GM11168 (cell line): ENCODE results near the gene FHIT.

Source experiments
- in situ Hi-C: fragments of 300-500 bp; cut with MboI; formaldehyde crosslinking; loops from one replicate; pipeline ENCODE4 v1.12.0; 2022; ENCODE audit warnings: low sequenced_read_pairs; ENCODE audit not compliant: unreplicated experiment

The FHIT gene

GRCh38 chr3:60887574-60887973 is 363.7 kb downstream of the FHIT start:
- in situ Hi-C loops, result no loop called here

GRCh38 chr3:60886518-60886917 is 364.7 kb downstream of the FHIT start:
- in situ Hi-C loops, result no loop called here

GRCh38 chr3:60884005-60884404 is 367.2 kb downstream of the FHIT start:
- in situ Hi-C loops, result no loop called here

GRCh38 chr3:60877188-60877587 is 374.1 kb downstream of the FHIT start:
- in situ Hi-C loops, result no loop called here

DNA sequence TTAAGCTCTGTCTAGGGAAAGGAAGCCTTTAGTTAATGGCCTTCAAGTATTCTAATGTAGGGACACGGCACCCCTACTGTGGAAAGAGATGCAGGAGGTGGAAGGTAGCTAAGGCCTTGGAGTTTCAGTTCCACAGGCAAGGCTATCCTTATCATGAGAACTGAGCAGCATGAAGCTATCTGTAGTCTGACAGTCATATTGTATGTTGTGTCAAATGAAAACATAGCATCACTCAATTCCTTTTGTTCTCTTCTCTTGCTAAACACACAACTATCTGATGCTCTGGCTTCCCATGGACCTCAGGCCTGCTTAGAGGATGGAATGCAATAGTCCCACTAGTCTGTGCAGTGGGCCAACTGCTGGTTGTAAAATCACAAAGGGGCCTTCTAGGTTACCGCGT is 380.9 kb downstream of the FHIT start:
- in situ Hi-C loops, result no loop called here

DNA sequence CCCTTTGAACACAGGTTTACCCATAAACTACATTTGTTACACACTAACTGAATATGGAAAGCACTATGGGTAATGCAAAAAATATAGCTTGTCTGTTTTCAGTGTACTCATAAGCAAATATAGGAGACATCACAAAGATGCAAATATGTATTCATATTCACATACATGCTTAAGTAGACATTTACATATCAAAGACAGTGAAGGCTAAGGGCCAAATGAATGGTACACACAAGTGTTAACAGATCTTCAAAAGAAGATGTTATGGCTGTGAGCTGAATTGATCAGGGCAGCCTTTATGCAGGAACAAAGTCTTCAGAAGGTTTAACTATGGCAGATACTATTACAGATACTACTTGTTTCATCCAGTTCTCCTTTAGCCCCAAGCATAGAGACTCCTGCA is 384.1 kb downstream of the FHIT start:
- in situ Hi-C loops, result no loop called here

- in situ Hi-C loops, result no loop called here
Observed at GRCh38 chr3:60856257-60857046, 394.8 kb downstream of the FHIT start.

- in situ Hi-C loops, result no loop called here
Observed at GRCh38 chr3:60855250-60855649, 396.0 kb downstream of the FHIT start.

- in situ Hi-C loops, result no loop called here
Observed at GRCh38 chr3:60854791-60855190, 396.5 kb downstream of the FHIT start.

GRCh38 chr3:60847791-60848190 is 403.5 kb downstream of the FHIT start:
- in situ Hi-C loops, result no loop called here

- in situ Hi-C loops, result no loop called here
Observed at GRCh38 chr3:60844256-60844655, 407.0 kb downstream of the FHIT start.

DNA sequence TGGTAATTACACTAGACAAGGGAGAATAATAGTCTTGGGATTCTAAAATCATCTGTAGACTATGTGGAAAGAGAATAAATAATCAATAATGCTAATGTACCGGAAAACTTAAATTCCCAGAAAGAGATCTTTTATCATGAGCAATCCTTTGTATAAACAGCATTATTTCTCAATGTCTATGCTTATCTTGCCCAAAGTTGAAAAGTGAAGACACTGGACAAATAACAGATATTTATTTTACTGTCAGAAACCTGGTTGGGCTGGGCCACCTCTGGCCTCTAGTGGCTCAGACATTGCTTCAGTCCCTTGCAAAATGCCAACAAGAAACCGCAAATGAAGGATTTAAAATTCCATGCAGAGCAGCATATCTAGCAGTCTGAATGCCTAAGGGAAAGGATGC is 409.9 kb downstream of the FHIT start:
- in situ Hi-C loops, result no loop called here

GRCh38 chr3:60839246-60839645 is 412.0 kb downstream of the FHIT start:
- in situ Hi-C loops, result no loop called here

- in situ Hi-C loops, result no loop called here
Observed at GRCh38 chr3:60835796-60836195, 415.5 kb downstream of the FHIT start.

GRCh38 chr3:60829058-60829457 is 422.2 kb downstream of the FHIT start:
- in situ Hi-C loops, result no loop called here

GRCh38 chr3:60827666-60828065 is 423.6 kb downstream of the FHIT start:
- in situ Hi-C loops, result no loop called here

GRCh38 chr3:60826511-60826910 is 424.7 kb downstream of the FHIT start:
- in situ Hi-C loops, result no loop called here

DNA sequence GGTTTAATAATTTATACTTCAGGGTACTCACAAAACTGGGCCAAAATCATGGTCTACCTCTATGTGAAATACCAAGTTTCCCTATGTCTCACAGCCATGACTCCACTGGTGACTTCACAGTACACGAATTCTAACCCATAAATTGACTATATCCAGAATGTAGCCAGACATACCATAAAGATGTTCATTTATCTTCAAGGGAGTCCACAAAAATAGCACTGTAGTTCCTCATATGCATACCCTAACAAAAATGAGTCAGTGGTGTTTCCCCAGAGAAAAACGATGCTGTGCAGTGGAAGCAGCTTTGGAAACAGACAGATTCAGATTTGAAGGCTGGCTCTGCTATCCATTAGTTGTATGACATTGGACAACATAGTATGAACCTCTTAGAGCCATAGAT is 438.8 kb downstream of the FHIT start:
- in situ Hi-C loops, result no loop called here

DNA sequence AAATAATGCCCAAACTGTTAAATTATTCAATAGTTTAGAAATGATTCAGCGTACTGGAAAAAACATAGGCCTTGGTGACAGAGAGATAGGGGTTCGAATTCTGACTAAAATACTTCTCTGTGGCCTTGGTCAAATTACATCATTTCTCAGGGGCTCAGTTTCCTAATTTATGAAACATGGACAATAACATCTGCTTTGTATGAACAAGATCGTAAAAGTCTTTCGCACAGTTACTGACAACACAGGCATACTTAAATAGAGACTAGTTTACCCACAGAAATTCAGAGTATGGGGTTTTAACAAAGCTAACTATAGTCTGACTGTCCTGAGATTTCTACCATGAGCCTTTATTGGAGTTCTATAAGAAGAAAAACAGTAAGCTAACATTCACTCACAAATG is 440.4 kb downstream of the FHIT start:
- in situ Hi-C loops, result no loop called here

- in situ Hi-C loops, result no loop called here
Observed at GRCh38 chr3:60809857-60810610, 441.2 kb downstream of the FHIT start.

DNA sequence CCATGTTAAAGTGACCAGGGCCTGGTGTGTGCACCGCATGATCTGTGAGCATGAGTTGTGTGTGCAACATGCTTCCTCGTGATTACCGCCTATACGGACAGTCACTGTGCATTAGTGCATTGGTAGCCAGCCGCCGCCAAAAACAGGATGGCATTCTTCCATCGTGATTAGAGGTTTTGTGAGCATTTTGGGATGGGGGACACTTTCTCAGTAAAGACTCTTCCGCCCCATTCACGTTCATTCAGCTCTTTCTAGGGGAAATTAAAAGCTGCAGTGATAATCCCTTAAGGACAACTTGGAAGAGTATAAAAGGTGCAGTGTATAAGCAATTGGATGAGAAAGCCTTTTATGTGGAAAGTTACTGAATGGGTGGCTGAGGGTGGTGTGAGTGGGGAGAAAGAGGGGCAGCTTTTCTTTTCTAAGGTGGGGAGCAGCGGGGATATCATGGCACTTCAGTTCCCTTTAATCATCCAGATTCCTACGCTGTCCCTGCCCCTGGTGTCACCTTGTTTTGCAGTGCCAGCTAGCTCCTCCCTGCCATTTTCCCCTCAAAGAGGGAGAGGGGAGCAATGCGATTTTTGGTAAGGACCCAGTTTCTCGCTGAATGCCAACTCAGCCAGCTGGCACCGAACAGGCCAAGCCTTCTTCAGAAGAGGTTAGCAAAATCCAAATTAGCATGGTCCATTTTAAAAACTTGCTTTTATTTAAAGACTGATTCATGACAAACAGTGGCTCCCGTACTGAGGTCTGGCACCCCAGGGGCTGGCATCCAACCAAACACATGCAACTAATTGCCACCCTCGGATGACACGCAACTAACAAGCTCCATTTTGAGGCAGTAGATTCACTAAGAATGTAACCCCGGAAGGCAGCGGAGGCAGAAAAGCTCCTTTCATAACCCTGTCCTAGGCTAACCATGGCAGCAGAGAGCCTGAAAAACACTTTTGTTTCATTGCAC is 447.8 kb downstream of the FHIT start:
- in situ Hi-C loops, result no loop called here
